Panc1 (cell line): ENCODE data around the gene MMP19.
"Not testable (repeated sequence)": the region's sequence is repeated elsewhere in the genome, so short reads cannot be mapped to it uniquely, and the experiment has no call there.

Source experiments
- CTCF ChIP-seq: fragments of 450-650 bp; IDR thresholded peaks from 2 replicates; pipeline ENCODE4 v1.5.1; 2017; ENCODE audit warnings: mild to moderate bottlenecking
- POLR2AphosphoS5 ChIP-seq: IDR thresholded peaks from 2 replicates; pipeline ENCODE4 v1.6.1; 2012; ENCODE audit warnings: mild to moderate bottlenecking, low read depth, low read length, moderate library complexity

GRCh38 chr12:55834400-55834799 lies 8.3 kb downstream of the MMP19 start:
- TF ChIP-seq CTCF, POLR2AphosphoS5: not testable (repeated sequence)
